ENCODE results near the gene CDC42EP3.

DNA sequence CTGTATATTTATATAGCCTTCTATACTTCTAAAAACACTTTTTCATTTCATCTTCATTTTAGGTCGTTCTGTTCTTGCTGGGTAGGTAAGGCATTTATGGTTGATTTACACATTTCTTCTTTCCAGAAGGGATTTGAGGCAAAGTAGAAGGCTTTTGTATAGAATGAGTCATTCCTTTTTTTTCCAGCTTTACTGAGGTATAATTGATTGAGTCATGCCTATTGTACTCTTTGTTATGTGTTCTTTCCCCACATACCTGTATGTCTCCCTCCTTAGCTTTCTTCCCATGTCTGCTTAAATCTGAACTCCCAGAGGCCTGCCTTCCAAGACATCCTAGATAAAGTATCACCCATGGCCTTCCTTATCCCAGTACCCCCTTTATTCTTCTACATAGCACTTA is 4.8 kb upstream of the CDC42EP3 start:
- TF ChIP-seq EZH2 (IDR thresholded peaks at IDR 0.05; ENCODE audit: borderline replicate concordance, low read length) = no peak
- TF ChIP-seq, protein P1, sequence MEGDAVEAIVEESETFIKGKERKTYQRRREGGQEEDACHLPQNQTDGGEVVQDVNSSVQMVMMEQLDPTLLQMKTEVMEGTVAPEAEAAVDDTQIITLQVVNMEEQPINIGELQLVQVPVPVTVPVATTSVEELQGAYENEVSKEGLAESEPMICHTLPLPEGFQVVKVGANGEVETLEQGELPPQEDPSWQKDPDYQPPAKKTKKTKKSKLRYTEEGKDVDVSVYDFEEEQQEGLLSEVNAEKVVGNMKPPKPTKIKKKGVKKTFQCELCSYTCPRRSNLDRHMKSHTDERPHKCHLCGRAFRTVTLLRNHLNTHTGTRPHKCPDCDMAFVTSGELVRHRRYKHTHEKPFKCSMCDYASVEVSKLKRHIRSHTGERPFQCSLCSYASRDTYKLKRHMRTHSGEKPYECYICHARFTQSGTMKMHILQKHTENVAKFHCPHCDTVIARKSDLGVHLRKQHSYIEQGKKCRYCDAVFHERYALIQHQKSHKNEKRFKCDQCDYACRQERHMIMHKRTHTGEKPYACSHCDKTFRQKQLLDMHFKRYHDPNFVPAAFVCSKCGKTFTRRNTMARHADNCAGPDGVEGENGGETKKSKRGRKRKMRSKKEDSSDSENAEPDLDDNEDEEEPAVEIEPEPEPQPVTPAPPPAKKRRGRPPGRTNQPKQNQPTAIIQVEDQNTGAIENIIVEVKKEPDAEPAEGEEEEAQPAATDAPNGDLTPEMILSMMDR (conservative IDR thresholded peaks at IDR 0.05 in 1 of 2, IDR thresholded peaks at IDR 0.05 in 1 of 2; ENCODE audit: extremely low read depth in 1 of 2, insufficient read depth in 1 of 2, low read depth in 1 of 2, low read length in 2 of 2) = no peak
